Right renal cortex interstitium (tissue), 3 donors: ENCODE measurements around the gene FLRT2. TPM values are rescaled to one million over a fixed set of nuclear protein-coding genes. Genes with fewer than 3 reads are reported as not detected.

Source experiments
- DNase-seq, 3 donors: peaks; one replicate each; pipeline ENCODE4 v3.0.0-alpha.2; 2013; ENCODE audit warnings: low read depth in 3 of 3, low spot score in 2 of 3
- polyA plus RNA-seq, 3 donors: library from polyadenylated mRNA; unstranded; fragments of 120-200 nt; gene quantifications; one replicate each; pipeline ENCODE4 v1.2.1, GENCODE V29; 2013; ENCODE audit not compliant: insufficient read length in 3 of 3

FLRT2 gene
- polyA plus RNA-seq, 3 donors, result 243 to 266 (median 259) TPM

DNA sequence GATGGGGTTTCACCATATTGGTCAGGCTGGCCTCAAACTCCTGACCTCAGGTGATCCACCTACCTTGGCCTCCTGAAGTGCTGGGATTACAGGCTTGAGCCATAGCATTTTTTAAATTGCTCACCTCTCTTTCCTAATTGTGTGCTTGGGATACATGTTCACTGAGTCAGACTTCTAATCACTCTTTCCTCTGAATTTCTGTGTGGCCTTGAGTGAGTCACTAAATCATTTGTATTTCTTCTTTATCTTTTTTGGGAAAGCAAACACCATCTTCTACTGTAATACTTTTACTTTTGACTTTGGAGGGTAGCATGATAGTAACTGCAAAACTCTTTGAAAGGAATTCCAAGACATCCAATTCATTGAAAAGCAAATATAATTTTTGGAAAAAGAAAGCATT, 60.8 kb downstream of the FLRT2 start:
- DNase-seq, result no peak

DNA sequence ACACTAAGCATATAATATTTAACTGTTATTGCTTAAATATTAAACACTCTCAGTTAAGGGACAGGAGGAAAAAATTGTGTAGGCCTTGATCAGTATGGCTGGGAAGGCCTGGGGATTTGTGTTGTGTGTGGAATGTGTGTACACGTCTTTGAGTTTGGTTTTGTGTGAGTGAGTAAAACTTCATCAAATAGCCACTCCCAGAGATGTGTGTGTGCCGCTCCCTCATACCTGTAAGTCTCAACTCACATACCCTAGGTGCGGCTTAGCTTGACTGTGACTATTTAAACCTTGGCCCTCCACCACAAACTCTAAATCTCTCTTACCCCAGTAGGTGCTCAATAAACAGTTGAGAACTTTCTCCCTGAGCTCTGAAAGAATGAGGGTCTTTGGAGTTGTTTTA, 64.3 kb downstream of the FLRT2 start:
- no peak for DNase-seq

DNA sequence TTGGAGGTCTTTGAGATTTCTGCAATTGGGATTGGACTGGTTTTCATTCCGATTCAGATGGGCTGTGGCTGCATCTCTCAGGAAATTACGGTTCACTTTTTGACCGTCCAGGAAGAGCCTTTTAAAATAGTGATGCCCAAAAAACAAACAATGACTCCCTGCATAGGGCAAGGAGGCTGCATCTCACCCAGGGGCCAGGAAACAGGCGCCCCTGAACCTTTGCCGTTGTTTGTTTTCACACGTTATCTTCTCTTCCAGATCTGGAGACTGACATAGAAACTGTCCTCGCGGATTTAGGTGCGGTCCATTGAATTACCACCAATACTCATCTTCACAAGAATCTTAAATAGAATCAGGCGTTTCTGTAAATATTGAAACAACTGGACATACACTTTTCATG, 66.0 kb downstream of the FLRT2 start:
- no peak for DNase-seq

DNA sequence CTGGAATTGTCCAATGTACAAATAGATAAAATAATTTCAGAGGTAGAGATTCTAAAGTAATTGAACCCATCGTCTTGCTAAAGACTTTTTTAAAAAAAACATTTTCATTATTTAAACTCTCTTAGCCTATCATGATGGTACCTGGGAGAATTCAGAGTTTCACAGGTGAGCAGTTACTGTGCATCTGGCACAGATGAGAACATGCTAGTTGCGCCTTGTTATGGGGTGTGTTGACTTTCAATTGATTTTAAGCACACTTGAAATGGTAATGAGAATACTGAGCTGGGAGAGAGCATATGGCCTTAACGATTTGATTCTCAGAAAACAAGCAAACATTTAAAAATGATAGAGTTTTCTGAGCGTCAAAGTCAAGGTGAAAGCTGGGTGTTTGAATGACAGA, 66.6 kb downstream of the FLRT2 start:
- no peak for DNase-seq

DNA sequence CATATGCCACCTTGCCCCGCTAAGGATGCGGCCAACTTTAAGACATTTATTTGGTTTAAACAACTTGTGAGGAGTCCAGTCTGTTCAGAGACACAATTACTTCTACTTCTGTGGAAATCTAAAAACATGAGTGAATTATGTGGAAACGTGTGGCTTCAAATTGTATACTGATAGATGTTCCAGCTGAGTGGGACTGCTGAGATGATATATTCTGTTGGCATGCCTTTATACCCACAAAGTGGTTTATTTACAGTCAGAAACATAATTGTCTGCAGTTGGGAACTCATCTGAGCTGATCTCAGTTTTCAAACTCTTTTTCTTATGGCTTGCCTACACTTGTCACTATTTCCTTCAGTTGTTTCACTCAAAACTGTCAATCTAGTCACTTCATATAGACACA, 67.8 kb downstream of the FLRT2 start:
- DNase-seq, result no peak

DNA sequence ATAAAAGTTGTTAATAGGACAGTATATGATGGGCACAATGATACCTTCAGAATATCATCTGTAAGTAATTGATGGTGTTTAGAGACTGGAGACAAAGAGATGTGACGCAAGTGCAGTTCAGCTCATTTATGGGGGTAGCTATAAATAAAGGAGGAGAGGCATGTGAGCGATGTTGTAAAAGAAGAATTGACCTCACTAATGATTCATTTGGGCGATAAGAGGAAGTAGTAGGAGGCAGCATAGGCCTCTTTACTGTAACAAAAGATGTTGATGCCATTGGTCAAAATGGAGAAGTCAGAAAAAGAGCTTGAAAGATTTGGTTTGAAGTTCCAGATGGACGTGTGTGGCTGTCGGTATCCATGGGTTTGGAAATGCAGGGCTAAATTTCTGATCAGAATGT, 70.0 kb downstream of the FLRT2 start:
- no peak for DNase-seq

DNA sequence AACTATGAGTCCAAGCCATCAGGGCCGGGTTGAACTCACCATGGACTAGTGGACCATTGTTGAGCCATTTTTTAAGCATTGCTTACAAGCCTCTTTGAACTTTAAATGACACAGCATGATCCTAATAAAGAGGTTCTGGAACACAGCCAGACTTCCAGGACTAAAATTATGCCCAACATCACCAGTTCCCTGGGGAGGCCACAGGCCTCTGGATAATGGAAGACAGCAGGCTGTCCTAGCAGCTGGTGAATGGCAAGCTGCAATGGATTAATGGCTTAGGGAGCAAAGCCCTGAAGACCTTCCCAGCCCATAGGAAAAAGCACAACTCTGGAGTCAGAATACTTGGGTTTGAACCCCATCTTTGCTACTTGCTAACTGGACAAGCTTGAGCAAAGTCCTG, 71.3 kb downstream of the FLRT2 start:
- no peak for DNase-seq

DNA sequence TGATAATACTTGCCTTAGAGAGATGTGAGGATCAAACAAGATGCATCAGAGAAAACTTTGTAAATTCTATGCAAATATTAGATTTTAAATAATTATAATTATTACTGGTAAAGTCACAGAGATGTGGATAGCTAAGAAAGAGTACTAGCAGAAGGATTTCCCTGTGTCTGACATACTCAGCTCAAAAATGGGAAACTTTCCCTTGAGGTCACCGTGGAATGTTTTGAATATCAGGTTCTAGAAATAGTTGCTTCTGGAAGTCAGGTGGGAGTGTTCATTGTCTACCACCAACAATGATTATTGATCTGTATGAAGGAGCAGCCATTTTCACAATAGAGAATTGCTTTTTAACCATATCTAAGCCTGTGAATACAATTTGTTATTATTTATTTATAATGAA, 71.7 kb downstream of the FLRT2 start:
- no peak for DNase-seq

DNA sequence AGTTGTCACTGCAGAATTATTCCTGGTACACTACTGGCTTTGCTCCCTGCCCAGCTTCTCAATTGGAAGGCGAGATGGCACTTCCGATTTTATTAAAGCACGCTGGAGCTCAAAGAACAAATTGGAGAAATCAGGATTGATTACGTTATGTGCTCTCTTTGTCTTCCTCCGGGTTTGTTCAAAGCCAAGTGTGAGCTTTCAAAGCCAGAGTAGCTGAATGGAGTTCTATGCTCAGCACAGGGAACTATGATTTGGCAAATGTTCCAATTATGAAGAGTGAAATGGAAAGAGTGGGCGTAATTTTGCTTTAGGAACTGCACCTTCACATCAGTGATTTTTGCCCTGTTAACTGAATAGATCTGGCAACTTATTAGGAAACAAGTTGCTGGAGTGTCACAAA, 72.4 kb downstream of the FLRT2 start:
- DNase-seq, result no peak

DNA sequence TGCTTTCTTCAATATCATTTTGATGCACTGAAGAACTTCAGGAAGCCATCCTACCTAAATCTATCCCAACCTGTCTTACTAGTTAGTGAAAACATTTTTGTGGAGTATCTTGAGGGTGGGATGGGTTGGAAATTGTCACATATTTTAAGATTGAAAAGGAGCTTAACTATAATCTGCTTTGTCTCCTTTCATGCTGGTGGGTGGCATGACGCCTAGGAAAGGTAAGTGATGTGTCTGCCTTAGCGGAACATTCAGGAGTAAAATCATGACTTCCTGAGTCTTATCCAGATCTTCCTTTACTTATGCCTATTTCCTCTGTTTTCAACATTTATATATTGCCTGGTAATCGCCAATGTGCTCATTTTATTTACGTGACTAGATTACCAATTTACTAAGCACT, 74.1 kb downstream of the FLRT2 start:
- DNase-seq, result no peak

DNA sequence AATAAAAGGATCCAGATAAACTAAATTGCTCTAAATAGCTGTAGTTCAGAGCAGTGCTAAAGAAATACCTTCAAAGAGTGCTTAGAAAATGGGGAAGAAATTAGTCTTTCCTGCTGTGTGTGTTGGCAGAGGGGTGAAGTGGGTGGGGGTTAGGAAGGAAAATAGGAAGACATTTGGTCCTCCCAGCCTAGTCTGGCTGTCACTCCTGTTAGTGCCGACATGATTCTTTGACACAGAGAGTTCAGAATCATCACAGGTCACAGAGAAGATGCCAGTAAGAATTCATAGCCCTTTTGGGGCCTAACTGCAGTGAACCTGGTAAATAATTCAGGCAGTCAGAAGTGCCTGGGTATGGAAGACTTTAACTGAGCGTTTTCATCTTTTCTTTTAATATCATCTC, 74.8 kb downstream of the FLRT2 start:
- no peak for DNase-seq

DNA sequence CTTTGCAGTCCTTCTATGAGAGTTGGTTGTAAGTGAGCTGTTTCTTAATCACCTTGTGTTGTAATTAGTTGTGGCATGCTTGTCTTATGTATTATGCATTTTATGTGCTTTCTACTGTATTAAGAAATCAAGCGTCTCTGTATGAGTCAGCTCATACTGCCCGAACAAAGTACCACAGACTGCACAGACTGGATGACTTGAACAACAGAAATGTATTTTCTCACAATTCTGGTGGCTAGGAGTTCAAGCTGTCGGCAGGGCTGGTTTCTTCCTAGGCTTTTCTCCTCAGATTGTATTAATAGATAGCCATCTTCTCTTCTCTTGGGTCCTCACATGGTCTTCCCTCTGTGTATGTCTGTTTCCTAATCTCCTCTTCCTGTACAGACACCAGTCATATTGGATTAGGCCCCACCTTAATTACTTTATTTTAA, 77.7 kb downstream of the FLRT2 start:
- no peak for DNase-seq

DNA sequence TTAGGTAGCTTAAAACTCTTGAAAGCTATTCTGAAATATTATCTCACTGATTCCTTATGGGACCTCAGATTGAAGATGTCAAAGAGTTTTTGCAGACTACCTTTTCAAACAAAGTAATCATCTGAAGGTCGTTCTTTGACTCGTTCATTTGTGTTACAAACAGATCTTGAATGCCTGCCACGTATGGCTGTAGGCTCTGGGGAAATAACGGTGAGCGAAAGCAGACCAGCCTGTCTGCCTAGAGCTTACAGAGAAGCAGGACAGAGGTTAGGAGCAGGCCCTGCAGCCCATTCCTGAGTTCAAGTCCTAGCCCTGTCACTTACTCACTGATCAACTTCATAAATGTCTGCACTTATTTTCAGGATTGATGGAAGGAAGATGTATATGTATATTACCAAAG, 83.6 kb downstream of the FLRT2 start:
- DNase-seq, result no peak

DNA sequence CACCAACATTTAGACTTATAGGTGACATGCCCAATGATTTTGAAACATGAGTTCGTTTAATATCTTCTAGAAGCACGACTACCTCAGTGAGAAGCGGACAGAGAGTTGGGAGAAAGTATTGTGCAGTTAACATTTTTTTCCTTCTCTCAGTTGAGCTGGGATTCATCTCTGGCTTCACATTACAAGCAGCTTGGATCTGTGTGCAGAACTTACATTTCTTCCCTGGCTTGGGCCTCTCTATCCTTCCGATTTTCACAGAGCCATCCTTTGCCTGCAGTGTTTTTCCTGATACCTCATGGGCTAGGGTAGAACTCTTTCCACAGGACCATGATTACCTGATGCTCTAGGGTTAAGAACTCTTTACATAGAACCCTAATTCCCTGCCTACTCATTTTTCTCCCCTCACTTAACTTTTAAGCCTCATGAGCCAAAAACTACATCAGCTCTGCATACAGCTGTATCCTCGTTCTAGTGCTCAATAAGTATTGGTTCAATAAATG, 86.5 kb downstream of the FLRT2 start:
- DNase-seq, result no peak

DNA sequence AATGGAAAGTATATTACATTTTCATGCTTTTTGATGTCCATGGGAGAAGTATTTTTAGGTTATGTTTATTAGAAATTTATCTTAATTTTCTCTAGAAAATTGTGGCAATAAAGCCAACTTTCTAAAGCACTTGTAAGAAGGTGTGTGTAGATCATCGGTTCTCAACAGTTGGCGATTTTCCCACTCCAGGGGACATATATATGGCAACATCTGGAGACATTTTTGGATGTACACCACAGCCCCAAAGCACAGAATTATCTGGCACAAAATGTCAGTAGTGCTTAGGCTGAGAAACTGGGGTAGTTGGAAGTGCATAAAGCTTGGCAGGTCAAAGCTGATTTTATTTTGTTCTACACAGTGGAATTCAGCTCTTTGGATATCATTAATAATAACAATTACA, 86.9 kb downstream of the FLRT2 start:
- no peak for DNase-seq

DNA sequence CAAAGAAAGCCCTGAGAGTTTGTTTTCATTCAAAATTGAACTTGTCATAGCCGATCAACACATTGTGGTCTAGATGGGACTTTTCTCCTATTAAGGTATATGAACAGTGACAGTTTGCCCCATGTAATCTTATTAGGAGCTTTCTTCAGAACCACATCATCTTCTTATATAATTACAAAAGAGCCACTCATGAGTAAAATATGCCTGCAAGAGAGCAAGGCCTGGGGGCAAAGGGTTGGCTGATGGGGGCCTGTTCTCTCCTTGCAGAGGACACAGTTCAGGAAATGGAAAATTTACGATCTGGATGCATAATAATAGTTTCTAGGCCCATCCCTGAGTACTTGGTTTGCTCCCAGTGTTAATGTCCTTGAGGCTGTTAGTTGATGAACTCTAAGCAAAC, 87.8 kb downstream of the FLRT2 start:
- DNase-seq, result no peak

DNA sequence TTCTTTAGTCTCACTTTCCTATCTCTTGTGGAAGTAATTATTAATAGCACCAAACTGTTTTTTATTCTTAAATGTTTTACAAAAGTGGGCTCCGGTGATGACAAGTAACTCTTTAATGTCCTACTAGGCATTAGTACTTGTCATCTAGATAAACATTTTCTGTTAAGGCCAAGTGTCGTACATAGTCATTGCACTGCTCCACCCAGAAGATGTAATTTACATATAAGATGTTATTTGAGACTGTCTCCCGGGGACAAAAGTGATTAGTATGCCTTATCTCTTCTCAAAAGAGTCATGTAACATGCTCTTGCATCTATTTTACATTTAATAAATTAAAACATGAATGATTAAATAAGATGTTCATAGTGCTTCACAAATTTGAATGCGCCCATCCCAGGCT, 88.4 kb downstream of the FLRT2 start:
- no peak for DNase-seq

DNA sequence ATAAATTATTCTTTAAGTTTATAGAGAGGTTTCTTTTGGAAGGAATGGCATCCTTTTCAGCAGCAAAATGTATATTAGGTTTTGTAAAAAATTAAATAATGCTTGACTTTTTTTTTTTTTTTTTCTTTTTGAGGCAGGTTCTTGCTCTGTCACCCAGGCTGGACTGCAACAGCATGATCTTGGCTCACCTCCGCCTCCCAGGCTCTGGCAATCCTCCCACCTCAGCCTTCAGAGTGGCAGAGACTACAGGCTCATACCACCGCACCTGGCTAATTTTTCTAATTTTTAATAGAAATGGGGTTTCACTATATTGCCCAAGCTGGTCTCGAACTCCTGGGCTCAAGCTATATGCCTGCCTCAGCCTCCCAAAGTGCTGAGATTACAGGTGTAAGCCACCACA, 89.0 kb downstream of the FLRT2 start:
- no peak for DNase-seq

DNA sequence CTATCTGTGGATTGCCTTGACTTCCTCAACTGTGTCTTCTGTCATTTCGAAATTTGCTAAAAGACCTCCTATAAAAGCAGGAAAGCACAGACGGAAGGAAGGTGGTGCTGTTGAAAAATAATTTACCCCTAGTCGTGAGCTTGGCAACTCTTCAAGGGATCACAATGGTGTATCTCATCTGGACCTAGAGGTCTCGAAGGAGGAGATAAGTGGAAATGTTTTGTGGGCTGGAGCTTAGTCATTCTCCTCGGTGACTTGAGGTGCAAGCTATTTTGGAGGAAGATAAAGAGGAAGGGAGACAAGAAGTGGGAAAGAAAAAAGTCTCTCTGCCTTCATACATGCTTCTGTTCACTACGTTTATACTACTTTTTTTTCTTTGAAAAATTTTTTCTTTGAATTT, 89.9 kb downstream of the FLRT2 start:
- no peak for DNase-seq

DNA sequence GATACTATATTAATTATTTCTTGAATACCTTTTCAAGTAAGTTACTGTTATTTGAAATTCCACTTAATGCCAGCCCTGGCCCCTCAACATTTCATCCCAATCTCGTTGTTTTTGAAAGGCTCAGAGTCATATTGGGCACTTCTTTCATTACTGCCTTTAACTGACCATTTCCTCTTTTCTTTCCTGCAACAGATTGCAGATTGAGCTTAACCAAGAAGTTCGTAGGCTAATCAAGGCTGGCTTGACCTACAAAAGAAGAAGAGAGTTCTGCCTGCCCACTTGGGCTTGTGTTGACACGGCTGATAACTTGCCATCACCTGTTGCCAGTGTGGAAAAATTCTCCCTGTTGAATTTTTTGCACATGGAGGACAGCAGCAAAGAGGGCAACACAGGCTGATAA, 91.0 kb downstream of the FLRT2 start:
- DNase-seq, result no peak

DNA sequence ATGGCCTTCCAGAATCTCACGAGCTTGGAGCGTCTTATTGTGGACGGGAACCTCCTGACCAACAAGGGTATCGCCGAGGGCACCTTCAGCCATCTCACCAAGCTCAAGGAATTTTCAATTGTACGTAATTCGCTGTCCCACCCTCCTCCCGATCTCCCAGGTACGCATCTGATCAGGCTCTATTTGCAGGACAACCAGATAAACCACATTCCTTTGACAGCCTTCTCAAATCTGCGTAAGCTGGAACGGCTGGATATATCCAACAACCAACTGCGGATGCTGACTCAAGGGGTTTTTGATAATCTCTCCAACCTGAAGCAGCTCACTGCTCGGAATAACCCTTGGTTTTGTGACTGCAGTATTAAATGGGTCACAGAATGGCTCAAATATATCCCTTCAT, 92.2 kb downstream of the FLRT2 start:
- no peak for DNase-seq

DNA sequence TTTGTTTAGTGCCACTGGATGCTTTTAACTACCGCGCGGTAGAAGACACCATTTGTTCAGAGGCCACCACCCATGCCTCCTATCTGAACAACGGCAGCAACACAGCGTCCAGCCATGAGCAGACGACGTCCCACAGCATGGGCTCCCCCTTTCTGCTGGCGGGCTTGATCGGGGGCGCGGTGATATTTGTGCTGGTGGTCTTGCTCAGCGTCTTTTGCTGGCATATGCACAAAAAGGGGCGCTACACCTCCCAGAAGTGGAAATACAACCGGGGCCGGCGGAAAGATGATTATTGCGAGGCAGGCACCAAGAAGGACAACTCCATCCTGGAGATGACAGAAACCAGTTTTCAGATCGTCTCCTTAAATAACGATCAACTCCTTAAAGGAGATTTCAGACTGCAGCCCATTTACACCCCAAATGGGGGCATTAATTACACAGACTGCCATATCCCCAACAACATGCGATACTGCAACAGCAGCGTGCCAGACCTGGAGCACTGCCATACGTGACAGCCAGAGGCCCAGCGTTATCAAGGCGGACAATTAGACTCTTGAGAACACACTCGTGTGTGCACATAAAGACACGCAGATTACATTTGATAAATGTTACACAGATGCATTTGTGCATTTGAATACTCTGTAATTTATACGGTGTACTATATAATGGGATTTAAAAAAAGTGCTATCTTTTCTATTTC, 93.2 kb downstream of the FLRT2 start:
- DNase-seq, result no peak

DNA sequence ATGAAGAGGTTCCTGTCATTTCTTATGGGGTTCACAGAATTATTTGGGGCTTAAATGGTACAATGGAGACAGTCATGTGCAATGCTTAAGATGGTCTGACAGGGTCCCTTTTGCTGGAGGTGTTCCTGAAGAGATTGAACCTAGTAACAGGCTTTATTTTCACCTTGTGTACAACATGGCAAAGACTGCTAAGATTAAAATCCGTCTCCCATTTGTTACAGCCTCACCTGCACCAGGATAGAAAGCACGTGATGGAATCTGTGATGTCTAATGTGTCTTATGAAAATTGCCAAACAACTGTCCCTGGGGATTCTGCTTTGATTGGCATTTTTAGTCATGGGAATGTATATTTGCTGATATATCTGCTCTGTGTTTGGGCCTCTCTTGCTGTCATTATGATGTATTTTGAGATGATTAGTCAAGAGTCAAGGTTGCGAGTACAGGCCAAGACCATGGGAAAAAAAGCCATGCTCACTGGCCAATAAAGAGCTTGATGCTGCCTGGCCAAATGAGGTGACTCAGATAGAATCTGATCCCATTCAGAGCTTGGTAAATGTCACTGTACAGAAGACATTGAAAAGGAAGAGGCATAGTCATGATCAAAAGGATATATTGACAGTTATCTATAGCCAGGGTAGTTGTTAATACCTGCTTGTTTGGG, 96.1 kb downstream of the FLRT2 start:
- DNase-seq, result no peak
